ENCODE results near the gene GRAPL.
A peak's percentile ranks its signal among the peaks of the same experiment; 100 is the strongest.
"Not testable (repeated sequence)": the region's sequence is repeated elsewhere in the genome, so short reads cannot be mapped to it uniquely, and the experiment has no call there.

The GRAPL gene

GRCh38 chr17:19175410-19175809, 48.0 kb downstream of the GRAPL start:
- H3K27ac ChIP-seq; DNase-seq (ENCODE audit: low spot score); H3K4me3 ChIP-seq: not testable (repeated sequence)

- H3K27ac ChIP-seq; H3K4me3 ChIP-seq; DNase-seq (ENCODE audit: low spot score): not testable (repeated sequence)
Measured at GRCh38 chr17:19181040-19181875, 53.9 kb downstream of the GRAPL start.

- not testable (repeated sequence) for H3K27ac ChIP-seq; H3K4me3 ChIP-seq; DNase-seq (ENCODE audit: low spot score)
Measured at GRCh38 chr17:19187883-19188869, 60.8 kb downstream of the GRAPL start.

DNA sequence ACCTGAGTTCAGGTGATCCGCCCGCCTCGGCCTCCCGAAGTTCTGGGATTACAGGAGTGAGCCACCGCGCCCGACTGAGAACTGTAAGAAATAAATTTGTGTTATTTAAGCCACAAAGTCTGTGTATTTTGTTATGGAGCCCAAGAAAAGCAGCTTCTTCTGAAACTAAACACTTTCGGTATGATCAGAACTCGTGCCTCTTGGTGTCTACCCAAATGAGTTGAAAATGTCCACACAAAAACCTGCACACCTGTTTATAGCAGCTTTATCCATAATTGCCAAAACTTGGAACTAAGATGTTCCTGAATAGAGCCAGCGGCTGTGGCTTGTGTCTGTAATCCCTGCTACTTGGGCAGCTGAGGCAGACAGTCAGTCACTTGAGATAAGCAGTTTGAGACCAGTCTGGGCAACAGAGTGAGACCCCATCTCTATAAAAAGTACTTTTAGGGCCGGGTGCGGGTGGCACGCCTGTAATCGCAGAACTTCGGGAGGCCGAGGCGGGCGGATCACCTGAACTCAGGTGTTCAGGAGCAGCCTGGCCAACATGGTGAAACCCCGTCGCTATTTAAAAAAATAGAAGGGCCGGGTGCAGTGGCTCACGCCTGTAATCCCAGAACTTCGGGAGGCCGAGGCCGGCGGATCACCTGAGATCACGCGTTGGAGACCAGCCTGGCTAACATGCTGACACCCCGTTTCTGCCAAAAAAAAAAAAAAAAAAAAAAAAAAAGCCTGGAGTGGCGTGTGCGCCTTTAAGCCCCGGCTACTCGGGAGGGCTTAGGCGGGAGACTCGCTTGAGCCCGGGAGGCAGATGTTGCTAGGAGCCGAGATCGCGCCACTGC, 61.7 kb downstream of the GRAPL start:
- not testable (repeated sequence) for DNase-seq (ENCODE audit: low spot score); H3K27ac ChIP-seq; H3K4me3 ChIP-seq

- not testable (repeated sequence) for H3K27ac ChIP-seq; DNase-seq (ENCODE audit: low spot score); H3K4me3 ChIP-seq
Measured at GRCh38 chr17:19189781-19190405, 62.5 kb downstream of the GRAPL start.

- Histone ChIP-seq H3K4me3 (peak overlapping the region; percentile 63), H3K27ac (peak overlapping the region in 1 of 2 donors; percentile 79)
- not testable (repeated sequence) for DNase-seq (ENCODE audit: low spot score)
Measured at GRCh38 chr17:19196382-19197204, 69.2 kb downstream of the GRAPL start.

GRCh38 chr17:19202448-19202847, 75.1 kb downstream of the GRAPL start:
- H3K27ac ChIP-seq; H3K4me3 ChIP-seq; DNase-seq (ENCODE audit: low spot score): not testable (repeated sequence)

DNA sequence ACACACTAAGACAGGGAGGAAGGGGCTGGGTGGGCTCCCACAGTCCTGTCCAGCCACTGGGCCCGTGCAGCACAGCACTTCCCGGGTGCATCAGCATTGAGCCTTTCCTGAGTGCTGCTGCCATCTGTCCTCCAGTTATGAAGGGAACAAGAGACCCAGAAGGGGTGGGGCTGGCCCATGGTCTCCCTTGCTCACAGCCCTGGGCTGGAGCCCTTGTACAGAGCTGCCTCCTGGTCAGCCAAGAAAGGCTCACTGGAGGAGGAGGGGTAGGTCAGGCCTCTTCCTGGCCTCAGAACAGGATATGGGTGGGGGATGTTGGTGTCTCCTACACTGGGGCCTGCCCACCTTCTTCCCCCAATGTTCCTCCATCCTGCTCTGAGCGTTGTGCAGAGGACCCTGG, 76.0 kb downstream of the GRAPL start:
- not testable (repeated sequence) for DNase-seq (ENCODE audit: low spot score); H3K4me3 ChIP-seq; H3K27ac ChIP-seq
